Stimulated activated CD8-positive, alpha-beta memory T cell treated with anti-CD3 and anti-CD28 coated beads, Interleukin-12 subunit alpha, Interleukin-12 subunit beta, amount 100 ng/mL, for 24 hours (primary cell): ENCODE results near the gene KIRREL1.

Experiments
- DNase-seq: peaks from one replicate; pipeline ENCODE4 v3.0.0-alpha.2; 2020; ENCODE audit errors: extremely low read depth

KIRREL1 gene

DNA sequence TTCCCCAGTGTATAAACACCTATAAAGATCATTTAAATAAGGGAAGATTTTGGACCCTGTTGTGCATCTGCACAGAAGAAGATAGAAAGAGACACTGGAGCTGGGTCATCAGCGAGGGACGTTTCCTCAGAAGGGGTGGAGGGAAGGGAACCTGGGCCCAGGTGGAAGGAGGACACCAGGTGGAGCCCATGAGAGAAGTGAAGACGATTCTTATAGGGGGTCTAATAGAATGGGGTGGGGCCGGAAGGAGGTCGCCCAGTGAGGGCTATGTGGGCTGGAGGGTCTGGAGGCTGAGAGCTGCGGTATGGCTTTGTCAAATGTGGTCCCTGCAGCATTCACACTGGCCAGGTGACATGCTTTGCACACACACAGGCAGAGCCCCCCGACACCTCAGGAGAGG, 13.7 kb downstream of the KIRREL1 start:
- no peak for DNase-seq

DNA sequence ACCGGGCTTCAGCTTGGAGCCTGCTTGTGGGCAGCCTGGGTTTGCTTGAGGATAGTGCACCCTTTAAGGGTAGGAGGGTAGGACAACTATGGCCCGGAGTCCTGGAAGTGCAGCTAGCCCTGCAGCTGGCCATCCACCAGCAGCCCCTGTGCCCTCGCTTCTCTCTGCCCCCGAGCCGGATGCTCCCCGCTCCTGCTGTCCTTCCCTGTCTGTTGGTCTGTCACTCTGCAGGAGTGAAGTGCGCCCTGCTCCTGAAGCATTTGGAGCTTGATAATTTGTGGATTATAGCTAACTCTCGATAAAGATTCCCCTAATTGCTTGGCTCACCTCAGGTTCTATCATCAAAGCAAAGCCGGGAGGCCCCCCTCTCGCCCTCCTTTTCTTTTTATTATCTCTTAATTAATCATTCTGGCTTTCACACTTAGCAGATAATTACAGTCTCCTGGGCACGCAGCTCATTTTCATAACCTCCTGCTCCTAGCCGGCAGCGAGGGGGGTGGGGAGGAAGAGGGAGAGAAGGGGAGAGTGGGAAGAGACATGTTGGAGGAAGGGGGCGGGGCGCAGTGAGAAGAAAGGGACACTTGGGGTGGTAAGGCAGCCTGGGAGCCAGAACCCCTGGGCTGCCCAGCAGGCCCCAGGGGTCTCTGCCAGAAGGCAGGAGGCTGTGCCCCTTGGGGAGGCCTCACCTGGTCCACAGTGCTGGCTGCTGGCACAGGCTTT, 14.4 kb downstream of the KIRREL1 start:
- DNase-seq: no peak

DNA sequence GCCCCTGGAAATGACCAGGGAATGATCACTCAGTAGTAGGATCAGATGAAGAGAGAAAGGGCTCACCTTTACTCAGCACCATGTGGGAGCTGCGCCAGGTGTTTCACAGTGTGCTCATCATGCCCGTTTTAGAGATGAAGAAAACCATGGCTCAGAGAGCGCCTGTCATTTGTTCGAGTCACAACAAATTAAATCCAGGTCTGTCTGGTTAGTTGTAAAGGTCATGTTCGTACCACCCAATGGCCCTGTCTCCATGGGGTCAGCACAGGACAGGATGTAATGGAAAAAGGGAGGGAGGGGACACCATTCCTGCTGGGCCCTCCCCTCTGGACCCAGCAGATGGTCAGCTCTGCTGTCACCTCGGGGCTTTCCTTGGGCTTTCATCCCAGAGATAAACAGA, 15.2 kb downstream of the KIRREL1 start:
- no peak for DNase-seq

DNA sequence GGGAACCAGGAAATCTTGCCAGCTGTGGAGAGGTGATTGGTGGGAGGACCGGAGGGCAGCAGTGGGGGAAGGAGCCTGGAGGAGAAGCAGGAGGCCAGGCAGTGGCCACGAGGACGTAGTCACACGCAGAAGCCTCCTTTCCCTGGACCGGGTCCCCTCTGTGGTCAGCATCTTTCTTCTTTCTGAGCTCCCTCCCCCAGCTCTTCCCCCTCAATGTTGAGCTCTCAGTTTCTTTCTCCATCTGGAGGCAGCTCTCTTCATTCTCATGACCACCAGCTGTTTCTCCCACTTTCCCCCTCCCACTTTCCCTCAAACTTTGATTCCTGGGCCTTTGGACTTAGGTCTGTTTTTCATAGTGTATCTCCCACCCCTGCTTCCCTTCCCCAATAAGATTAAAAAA, 18.3 kb downstream of the KIRREL1 start:
- DNase-seq: no peak

- no peak for DNase-seq
Measured at GRCh38 chr1:158013840-158014730, 20.6 kb downstream of the KIRREL1 start.

DNA sequence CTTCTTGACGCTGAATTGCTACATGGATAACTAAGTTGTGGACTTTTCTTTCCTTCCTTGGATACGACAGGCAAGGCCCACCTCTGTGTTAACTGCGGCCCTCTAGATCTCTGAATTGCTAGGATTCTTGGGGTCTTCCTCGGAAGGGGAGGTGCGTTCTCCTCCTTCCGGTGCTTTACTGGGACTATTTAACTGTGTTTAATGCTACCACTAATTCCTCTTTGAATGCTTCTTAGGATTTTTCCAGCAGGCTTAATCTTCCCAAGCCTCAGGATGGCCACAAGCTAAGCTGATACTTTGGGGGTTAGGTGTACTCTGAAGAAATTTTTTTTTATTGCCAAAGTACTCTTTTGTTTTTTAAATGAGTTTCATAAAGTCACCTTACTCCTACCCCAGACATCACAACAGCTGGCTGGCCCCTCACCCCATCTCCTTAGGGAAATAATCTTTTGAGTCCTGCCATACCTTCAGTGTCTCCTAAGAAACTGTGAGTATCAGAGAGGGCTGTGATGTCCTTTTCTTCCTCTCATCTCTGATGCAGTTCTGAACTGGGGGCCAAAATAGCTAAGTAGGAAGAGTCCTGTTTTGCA, 21.4 kb downstream of the KIRREL1 start:
- DNase-seq: no peak

GRCh38 chr1:158016651-158017335, 23.3 kb downstream of the KIRREL1 start:
- DNase-seq: no peak

- no peak for DNase-seq
Measured at GRCh38 chr1:158017800-158018595, 24.6 kb downstream of the KIRREL1 start.

DNA sequence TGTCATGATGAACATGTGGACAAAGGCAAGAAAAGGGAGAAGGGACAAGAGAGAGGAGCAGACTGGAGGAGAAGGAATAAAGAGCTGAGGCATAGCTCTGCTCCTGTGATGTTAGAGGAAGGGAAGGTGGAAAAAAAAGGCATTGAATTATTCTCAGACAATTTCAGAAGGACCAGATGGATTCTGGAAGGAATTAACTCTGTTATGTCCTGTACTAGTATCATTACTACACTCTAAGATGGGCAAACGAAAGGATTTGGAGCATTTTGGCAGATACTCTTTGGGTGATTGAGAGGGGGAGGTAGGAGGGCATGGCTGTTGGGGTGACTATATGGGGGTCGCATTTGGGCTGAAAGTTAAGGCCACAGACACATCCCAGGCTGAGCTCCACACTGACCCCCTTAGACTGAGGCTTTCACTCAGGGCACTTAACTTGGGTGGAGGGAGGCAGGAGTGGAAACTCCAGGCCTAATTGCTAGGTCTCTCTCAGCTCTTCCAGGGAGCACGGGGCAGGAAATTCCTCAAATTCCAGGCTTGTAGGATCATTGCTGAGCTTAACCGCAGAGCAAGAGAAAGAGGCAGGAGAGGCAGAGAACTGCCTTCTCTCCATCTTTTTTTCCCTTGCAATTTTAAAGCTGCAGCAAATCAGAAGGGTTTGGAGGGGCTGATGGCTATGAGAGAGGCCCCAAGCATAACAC, 25.9 kb downstream of the KIRREL1 start:
- DNase-seq: no peak

GRCh38 chr1:158020259-158020885, 26.9 kb downstream of the KIRREL1 start:
- no peak for DNase-seq

DNA sequence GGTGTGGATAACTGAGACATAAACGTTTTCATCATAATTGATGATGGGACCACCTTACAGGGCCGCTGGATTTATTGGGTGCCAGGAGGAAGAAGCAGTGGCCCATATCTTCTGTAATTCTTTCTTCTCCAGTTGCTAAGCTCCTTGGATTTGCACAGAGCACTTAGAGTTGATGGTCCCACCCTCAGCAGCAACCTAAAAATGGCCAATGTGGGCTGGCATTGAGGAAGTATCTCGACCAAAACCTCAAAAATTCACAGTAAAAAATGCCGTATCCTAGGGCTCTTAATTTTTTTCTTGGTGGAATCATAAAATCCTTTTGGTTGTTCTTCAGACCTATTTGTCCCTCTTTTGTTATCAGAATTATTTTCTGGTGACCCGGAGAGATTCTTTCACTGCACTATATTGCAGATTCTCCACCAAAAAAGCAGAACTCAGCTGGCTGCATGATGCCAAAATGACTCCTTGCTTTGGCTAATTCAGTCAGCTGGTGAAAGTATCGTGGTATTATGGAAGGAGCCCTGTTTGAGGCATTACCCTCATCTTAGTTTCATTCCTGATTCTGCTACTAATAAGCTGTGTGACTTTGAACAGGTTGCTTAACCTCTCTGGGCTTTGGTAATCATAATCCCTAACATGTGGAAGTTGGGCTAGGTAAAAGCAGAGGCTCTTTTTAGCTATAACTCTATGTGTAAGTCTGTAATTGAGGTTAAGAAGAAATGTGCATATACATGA, 27.6 kb downstream of the KIRREL1 start:
- DNase-seq: no peak

DNA sequence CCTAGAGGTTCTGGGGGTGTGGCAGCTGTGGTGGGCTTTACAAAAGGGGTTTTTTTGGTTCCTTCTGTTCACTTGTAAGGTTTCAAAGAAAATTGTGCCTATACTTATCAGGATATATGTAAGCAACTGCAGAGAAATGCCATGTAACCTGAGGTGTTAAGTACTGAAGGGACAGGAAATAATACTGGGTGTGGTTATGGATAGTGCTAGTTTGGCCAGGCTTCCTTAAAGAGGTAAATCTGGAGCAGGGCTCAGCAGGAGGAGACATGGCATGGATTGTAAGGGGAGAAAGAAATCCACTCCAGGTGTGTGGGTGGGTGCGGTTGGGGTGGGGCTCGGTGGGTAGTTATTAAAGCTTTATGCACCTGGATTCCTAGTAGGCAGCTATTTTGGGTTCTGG, 28.3 kb downstream of the KIRREL1 start:
- no peak for DNase-seq

- no peak for DNase-seq
Measured at GRCh38 chr1:158022554-158023312, 29.3 kb downstream of the KIRREL1 start.

DNA sequence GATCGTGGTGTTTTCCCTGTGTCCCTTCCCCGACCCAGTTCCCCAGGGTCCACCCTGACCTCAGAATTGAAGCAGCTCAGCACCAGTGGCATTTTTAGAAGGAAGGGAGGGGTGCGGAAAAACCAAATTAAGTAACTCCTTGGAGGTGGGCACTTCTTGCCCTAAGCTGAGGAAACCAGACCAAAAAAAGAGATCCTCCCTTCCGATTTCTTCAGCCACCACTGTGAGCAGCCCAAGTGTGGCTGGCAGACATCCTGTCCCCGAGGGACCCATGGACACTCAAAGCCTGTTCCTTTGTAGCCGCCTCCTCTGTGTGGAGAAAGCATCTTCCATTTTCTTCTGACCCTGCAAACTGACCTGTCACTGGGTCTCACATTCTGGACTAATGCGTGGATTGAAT, 31.3 kb downstream of the KIRREL1 start:
- no peak for DNase-seq

DNA sequence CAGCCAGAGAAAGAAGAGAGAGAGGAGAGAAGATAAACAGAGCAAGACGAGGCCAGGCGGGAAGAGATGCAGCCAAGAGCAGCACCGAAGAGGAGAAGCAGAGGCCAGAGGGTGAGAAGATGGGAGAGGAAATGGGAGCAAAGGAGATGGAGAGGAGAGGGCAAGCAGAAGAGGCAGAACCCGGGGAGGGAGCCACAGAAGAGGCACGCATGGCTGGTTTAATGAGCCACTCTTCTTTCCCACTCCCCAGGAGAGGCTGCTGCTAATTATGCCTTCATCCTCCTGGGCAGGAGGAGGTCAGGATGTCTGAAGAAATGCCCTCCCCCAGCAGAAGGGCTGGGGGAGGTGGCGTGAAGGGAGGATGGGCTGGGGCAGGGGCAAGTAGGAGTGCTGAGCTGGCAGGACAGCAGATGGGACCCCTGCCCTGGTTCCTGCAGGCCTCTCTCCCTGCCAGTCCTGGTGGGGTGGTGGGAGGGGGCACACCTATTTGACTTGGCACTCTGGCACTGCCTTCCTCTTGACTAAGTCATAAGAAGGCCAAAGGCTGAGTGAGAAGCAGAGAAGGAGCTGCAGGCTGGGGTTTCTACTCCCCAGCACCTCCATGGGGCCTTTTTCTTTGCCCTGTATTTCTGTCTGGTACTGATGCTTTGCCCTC, 32.3 kb downstream of the KIRREL1 start:
- DNase-seq: no peak

DNA sequence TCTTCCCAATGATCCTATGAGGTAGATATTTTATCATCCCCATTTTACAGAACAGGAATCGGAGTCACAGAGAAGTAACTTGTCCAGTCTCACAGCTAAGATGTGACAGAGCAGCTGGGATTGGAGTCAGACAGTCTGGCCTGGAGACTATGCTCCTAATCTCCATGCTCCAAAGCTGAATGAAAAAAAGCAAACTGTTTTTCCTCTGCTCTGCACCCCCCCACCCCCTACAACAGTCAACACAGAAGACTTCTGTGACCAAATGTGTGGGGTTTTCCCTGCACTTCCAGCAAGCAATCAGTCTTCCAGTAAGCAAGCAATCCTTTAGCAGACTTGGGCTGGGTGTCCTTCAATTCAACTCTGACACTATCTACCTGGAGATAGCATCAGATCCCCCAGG, 33.2 kb downstream of the KIRREL1 start:
- DNase-seq: no peak

DNA sequence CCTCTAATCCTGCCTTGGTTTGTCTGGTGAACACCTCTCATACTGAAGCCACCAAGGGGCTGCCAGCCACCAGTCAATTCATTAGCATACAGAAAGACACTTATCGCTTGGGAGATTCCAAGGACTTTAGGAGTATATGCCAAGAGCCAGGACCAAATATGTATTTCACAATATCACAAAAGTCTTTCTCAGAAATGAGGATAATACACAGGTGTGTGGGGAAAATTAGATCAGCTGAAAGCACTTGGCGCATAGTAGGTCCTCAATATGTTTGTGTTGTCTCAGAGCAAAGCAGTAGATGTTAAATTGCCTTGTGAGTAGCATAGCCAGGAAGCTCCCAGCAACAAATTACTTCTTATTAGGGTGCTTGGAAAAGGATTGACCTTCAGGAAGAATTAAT, 34.1 kb downstream of the KIRREL1 start:
- no peak for DNase-seq

DNA sequence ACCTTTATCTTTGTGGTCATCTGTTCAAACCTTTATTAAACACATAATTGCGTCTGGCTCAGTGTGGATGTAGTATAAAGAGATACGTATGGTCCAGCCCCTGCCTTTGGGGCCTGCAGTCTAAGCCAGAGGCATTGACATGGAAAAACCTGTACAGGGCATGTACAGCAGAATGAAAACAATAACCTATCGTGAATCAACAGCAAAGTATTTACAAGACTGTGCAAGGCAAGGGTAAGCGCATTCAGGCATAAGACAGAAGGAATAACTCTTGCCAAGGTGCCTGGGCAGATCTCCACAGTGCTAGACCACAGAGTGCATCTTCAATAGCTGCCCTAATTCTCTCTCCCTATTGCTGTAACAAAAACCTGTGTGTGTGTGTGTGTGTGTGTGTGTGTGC, 35.5 kb downstream of the KIRREL1 start:
- DNase-seq: no peak
